SU-DHL-6 (cell line): ENCODE measurements around the gene SLC9C1.

Experiments used
- H2AFZ ChIP-seq: fragments of 200-600 bp; sonication (generic); 2 replicates; pipeline ENCODE4 v1.6.1; 2014; ENCODE audit warnings: low read depth, mild to moderate bottlenecking, moderate library complexity, mixed read lengths, antibody characterized with exemption, low read length; ENCODE audit not compliant: severe bottlenecking
- H3F3A ChIP-seq: fragments of 200-600 bp; shearing (Covaris generic); 2 replicates; pipeline ENCODE4 v1.6.0; 2016; ENCODE audit warnings: antibody characterized with exemption, mild to moderate bottlenecking; ENCODE audit not compliant: insufficient read depth
- H3K27ac ChIP-seq: fragments of 200-600 bp; sonication (generic); 2 replicates; pipeline ENCODE4 v1.5.1; 2016; ENCODE audit warnings: low read depth, mild to moderate bottlenecking, low read length, moderate library complexity, mixed read lengths
- H3K27me3 ChIP-seq: fragments of 200-600 bp; sonication (generic), shearing (Covaris generic); 2 replicates; pipeline ENCODE4 v1.6.0; 2014; ENCODE audit warnings: mild to moderate bottlenecking, low read length
- H3K36me3 ChIP-seq: fragments of 200-600 bp; sonication (generic); 2 replicates; pipeline ENCODE4 v1.6.1; 2014; ENCODE audit warnings: mild to moderate bottlenecking, low read length, mixed read lengths
- H3K4me2 ChIP-seq: fragments of 300-600, 200-600 bp; shearing (Covaris generic), sonication (generic); 2 replicates; pipeline ENCODE4 v1.6.0; 2014; ENCODE audit warnings: low read length, low read depth, mild to moderate bottlenecking; ENCODE audit not compliant: poor library complexity, severe bottlenecking
- H3K4me3 ChIP-seq: fragments of 200-600 bp; sonication (generic); 2 replicates; pipeline ENCODE4 v1.5.1; 2014; ENCODE audit warnings: antibody characterized with exemption, low read length, mild to moderate bottlenecking, mixed read lengths; ENCODE audit not compliant: insufficient read depth, poor library complexity, severe bottlenecking
- H3K79me2 ChIP-seq: fragments of 200-600 bp; sonication (generic); 2 replicates; pipeline ENCODE4 v1.6.1; 2014; ENCODE audit warnings: mild to moderate bottlenecking, low read length, moderate library complexity; ENCODE audit not compliant: insufficient read depth
- H3K9ac ChIP-seq: fragments of 200-600 bp; sonication (generic); 2 replicates; pipeline ENCODE4 v1.7.0; 2014; ENCODE audit warnings: mild to moderate bottlenecking, low read length
- H3K9me2 ChIP-seq: fragments of 200-600 bp; sonication (generic); replicated peaks from 2 replicates; pipeline ENCODE4 v1.6.1; 2014; ENCODE audit warnings: low read length; ENCODE audit not compliant: insufficient read depth
- H3K9me3 ChIP-seq: fragments of 200-600 bp; sonication (generic); 2 replicates; pipeline ENCODE4 v1.6.1; 2014; ENCODE audit warnings: low read length, mixed read lengths; ENCODE audit not compliant: insufficient read depth
- H4K20me1 ChIP-seq: fragments of 200-600 bp; sonication (generic); 2 replicates; pipeline ENCODE4 v1.6.1; 2014; ENCODE audit warnings: low read depth, mild to moderate bottlenecking, antibody characterized with exemption, low read length, moderate library complexity, mixed read lengths
- EZH2phosphoT487 ChIP-seq: fragments of 200-600 bp; sonication (generic), shearing (Covaris generic); conservative IDR thresholded peaks from 2 replicates; pipeline ENCODE4 v1.6.1; 2018; ENCODE audit warnings: mild to moderate bottlenecking, antibody characterized with exemption, low read length, moderate library complexity, mixed read lengths
- TF ChIP-seq, protein P1 (sequence below): fragments of 200-600 bp; sonication (generic); IDR thresholded peaks from one replicate; pipeline ENCODE4 v1.5.1; 2017; ENCODE audit warnings: antibody characterized with exemption, mild to moderate bottlenecking, low read length, moderate library complexity; ENCODE audit not compliant: insufficient read depth, poor library complexity, severe bottlenecking

SLC9C1 gene

GRCh38 chr3:112200317-112200666, 93.7 kb downstream of the SLC9C1 start:
- Histone ChIP-seq H3K27me3 (no peaks in the 10 kb centered on the region), H3K9me3 (no peaks in the 10 kb centered on the region), H3K4me3 (no peak overlapping the region), H3K9ac (no peak overlapping the region), H3K4me2 (no peak overlapping the region), H3F3A (no peaks in the 10 kb centered on the region), H4K20me1 (no peaks in the 10 kb centered on the region), H3K36me3 (no peaks in the 10 kb centered on the region), H3K79me2 (no peaks in the 10 kb centered on the region), H3K9me2 (no peaks in the 10 kb centered on the region), H3K27ac (no peak overlapping the region), H2AFZ (no peak overlapping the region)
- TF ChIP-seq, protein P1, sequence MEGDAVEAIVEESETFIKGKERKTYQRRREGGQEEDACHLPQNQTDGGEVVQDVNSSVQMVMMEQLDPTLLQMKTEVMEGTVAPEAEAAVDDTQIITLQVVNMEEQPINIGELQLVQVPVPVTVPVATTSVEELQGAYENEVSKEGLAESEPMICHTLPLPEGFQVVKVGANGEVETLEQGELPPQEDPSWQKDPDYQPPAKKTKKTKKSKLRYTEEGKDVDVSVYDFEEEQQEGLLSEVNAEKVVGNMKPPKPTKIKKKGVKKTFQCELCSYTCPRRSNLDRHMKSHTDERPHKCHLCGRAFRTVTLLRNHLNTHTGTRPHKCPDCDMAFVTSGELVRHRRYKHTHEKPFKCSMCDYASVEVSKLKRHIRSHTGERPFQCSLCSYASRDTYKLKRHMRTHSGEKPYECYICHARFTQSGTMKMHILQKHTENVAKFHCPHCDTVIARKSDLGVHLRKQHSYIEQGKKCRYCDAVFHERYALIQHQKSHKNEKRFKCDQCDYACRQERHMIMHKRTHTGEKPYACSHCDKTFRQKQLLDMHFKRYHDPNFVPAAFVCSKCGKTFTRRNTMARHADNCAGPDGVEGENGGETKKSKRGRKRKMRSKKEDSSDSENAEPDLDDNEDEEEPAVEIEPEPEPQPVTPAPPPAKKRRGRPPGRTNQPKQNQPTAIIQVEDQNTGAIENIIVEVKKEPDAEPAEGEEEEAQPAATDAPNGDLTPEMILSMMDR = no peak
- TF ChIP-seq EZH2phosphoT487 = no peak

GRCh38 chr3:112199622-112200316, 94.2 kb downstream of the SLC9C1 start:
- no peaks in the 10 kb centered on the region for H3K79me2 ChIP-seq
- H3K4me3 ChIP-seq = no peak overlapping the region
- no peaks in the 10 kb centered on the region for H3K27me3 ChIP-seq
- no peak overlapping the region for H3K27ac ChIP-seq
- H3F3A ChIP-seq = no peaks in the 10 kb centered on the region
- H2AFZ ChIP-seq = no peak overlapping the region
- H3K9ac ChIP-seq = no peak overlapping the region
- no peaks in the 10 kb centered on the region for H3K9me3 ChIP-seq
- no peaks in the 10 kb centered on the region for H4K20me1 ChIP-seq
- H3K9me2 ChIP-seq = no peaks in the 10 kb centered on the region
- no peaks in the 10 kb centered on the region for H3K36me3 ChIP-seq
- TF ChIP-seq, protein P1 = no peak
- no peak for TF ChIP-seq EZH2phosphoT487
- no peak overlapping the region for H3K4me2 ChIP-seq

DNA sequence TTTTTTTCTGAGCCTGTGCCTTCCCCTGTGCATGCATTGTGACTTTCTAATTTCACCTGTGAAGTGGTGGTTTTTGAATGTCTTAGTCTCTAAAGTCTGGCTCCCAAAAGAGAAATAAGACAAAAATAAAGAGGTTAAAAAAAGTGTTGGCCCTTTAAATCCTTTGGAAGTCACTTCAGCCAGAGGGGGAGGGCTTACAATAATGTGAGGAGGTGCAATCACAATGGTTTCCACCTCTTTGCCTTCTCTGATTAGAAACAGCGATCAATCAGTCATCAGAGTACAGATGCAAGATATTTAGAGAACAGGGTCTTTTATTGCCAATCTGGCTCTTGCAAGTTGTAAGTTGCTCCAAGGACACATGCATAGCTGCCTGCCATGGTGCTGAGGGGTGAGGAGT, 96.9 kb downstream of the SLC9C1 start:
- H2AFZ ChIP-seq = no peak overlapping the region
- TF ChIP-seq, protein P1 = no peak
- no peak for TF ChIP-seq EZH2phosphoT487

More for the DNA sequence above, 96.9 kb downstream of the SLC9C1 start:
- no peaks in the 10 kb centered on the region for H3K9me2 ChIP-seq
- no peaks in the 10 kb centered on the region for H3K79me2 ChIP-seq
- no peaks in the 10 kb centered on the region for H3F3A ChIP-seq
- H3K9ac ChIP-seq = no peak overlapping the region
- no peaks in the 10 kb centered on the region for H3K36me3 ChIP-seq
- H3K27ac ChIP-seq = no peak overlapping the region
- H3K27me3 ChIP-seq = no peaks in the 10 kb centered on the region
- no peak overlapping the region for H3K4me2 ChIP-seq
- no peak overlapping the region for H3K4me3 ChIP-seq
- no peaks in the 10 kb centered on the region for H4K20me1 ChIP-seq
- no peaks in the 10 kb centered on the region for H3K9me3 ChIP-seq
